Measurements from ENCODE around the gene FATE1.

DNA sequence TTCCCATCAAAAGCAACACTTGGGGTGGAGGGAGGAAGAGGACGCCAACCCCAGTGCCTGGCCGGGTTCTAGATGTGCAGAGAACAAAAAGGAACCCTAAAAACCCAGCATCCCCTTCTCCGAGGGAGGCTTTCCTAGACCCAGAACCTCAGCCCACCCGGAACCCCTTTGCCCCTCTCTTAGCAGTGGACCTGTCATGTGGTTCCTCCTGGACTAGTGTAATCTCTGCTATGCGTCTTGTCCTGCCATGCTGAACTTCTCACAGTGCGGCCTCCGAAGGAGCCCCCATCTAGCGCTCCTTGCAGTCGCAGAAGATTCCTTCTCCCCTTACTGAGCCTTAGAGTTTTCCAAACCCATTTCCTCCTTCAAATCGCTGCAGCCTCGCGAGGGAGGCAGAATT lies 21.7 kb upstream of the FATE1 start:
- TF ChIP-seq, protein P1, sequence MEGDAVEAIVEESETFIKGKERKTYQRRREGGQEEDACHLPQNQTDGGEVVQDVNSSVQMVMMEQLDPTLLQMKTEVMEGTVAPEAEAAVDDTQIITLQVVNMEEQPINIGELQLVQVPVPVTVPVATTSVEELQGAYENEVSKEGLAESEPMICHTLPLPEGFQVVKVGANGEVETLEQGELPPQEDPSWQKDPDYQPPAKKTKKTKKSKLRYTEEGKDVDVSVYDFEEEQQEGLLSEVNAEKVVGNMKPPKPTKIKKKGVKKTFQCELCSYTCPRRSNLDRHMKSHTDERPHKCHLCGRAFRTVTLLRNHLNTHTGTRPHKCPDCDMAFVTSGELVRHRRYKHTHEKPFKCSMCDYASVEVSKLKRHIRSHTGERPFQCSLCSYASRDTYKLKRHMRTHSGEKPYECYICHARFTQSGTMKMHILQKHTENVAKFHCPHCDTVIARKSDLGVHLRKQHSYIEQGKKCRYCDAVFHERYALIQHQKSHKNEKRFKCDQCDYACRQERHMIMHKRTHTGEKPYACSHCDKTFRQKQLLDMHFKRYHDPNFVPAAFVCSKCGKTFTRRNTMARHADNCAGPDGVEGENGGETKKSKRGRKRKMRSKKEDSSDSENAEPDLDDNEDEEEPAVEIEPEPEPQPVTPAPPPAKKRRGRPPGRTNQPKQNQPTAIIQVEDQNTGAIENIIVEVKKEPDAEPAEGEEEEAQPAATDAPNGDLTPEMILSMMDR (conservative IDR thresholded peaks at IDR 0.05; ENCODE audit: low read depth, low read length): no peak
- no peak for TF ChIP-seq EZH2 (IDR thresholded peaks at IDR 0.05; ENCODE audit: borderline replicate concordance, low read depth, low read length, poor library complexity, severe bottlenecking)
